ENCODE measurements around the gene MAL. TPM values are rescaled to one million over a fixed set of nuclear protein-coding genes. Genes with fewer than 3 reads are reported as not detected.

The MAL gene
- total RNA-seq, 2 experiments from 2014 or later = 35.4 to 43.3 TPM

DNA sequence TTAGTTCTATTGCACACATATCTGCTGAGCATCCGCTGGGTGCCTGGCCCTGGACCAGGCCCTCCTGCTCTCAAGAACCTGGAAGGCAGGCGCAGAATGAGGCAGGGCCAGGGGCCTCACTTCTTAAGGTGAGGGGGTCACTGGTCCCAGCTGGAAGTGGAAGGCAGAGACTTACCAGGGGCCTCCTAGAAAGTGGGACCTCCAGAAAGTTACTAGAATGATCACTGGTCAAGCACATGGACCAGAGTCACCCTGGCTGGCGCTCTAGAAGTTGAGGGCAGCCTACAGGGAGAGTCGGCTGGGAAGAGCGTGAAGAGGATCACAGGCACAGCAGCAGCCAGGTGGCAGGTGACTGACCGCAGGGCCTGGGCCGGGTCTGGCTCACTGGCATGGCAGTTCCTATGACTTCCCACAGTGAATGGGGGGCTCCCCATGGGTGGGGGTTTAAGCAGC is 26.1 kb upstream of the MAL start:
- Mint-ChIP-seq H3K36me3 (ENCODE audit: low read depth) (no peaks in the 10 kb centered on the region), H3K9me3 (ENCODE audit: low read depth) (no peaks in the 10 kb centered on the region)

DNA sequence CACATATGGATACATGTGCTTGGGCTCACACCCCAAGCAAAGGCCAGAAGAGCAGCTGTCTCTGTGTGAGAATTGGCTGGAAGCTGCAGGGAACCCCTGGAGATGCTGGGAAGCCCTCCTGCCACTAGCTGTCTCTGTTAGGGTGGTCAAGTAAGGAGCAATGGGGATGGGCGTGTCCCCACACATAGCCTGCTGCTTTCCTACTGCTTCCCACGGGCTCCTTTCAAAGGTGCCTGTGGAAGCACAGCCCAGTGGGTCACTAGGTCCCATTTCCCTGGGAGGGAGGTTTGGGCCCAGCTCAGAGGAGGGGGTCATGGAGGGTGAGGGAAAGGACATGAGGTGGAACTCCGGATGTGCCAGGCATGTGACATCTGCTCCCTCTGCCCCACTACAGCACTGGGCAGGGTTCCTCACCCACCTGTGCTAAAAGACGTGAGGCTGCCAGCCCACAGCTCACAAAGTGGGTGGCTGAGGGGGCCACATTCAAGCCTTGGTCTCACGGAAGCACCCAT is 24.4 kb upstream of the MAL start:
- H3K9me3 Mint-ChIP-seq (ENCODE audit: low read depth) = no peaks in the 10 kb centered on the region
- ChIA-PET POLR2A (no interaction called here), CTCF (interaction anchor here (0.6 kb wide), 1 partner anchor 205 kb away, joined by 4 read pairs; no protein-coding TSS in a partner anchor)
- no peaks in the 10 kb centered on the region for H3K4me1 Mint-ChIP-seq
- H3K4me3 Mint-ChIP-seq = no peak overlapping the region
- H3K27me3 Mint-ChIP-seq = peaks cover 9% of the 10 kb centered on the region
- DNase-seq = no peak
- no peak for ATAC-seq
- no peaks in the 10 kb centered on the region for H3K36me3 Mint-ChIP-seq (ENCODE audit: low read depth)
- no peak overlapping the region for H3K27ac Mint-ChIP-seq
- intact Hi-C loops (cut with DNase I, micrococcal nuclease) = no loop called here

More for the DNA sequence above, 26.1 kb upstream of the MAL start:
- Mint-ChIP-seq H3K27ac (no peak overlapping the region), H3K4me1 (no peaks in the 10 kb centered on the region), H3K27me3 (peaks cover 13% of the 10 kb centered on the region), H3K4me3 (no peak overlapping the region)
- intact Hi-C loops (cut with DNase I, micrococcal nuclease) = no loop called here
- DNase-seq (no peak), ATAC-seq (no peak)
- POLR2A ChIA-PET = no interaction called here
- CTCF ChIA-PET = interaction anchor here (0.5 to 0.6 kb wide), 2 partner anchors 13 to 23 kb away, joined by 3 read pairs; no protein-coding TSS in a partner anchor

DNA sequence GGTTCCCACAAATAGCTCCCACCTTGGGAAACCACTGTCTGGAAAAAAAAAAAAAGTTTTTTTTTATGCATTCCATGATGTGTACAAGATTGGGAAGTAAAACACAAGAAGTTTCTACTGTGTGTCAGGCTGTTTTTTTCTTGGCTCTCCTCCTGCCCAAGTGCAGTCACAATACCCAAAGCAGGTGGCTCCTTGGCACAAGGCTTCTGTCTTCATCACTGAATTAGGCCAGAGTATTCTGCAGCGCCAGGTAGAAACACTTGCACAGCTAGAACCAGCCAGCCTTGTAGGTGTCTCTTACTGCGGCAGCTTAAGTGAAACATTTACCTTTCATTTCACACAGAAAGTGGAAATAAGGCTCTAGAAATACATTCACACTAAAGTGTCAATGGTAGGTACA is 23.8 kb upstream of the MAL start:
- ATAC-seq (no peak), DNase-seq (no peak)
- CTCF ChIA-PET = interaction anchor here (0.6 to 1.2 kb wide), 2 partner anchors 15 to 204 kb away, joined by 4 read pairs; no protein-coding TSS in a partner anchor
- POLR2A ChIA-PET = no interaction called here
- Mint-ChIP-seq H3K36me3 (ENCODE audit: low read depth) (no peaks in the 10 kb centered on the region), H3K9me3 (ENCODE audit: low read depth) (no peaks in the 10 kb centered on the region), H3K27me3 (peaks cover 9% of the 10 kb centered on the region), H3K4me1 (no peaks in the 10 kb centered on the region), H3K4me3 (no peak overlapping the region), H3K27ac (no peak overlapping the region)
- intact Hi-C loops (cut with DNase I, micrococcal nuclease) = no loop called here

DNA sequence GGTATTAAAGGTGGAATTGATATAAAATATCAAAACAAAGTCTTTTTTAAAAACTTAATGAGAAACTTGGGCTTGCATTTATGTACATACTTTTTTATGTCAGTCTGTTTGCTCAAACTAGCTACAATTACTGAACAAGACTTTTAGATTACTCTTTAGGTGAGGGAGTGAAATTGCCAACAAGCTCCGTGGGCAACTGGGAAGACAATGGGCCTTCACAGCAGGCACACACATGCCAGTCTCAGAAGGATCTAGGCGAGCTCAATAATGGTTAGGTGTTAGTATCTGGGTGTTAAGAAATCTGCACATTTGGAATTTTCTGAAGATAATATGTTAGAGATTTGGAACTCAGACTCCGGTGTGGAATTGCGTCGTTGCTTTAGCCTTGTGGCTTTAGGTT is 23.0 kb upstream of the MAL start:
- no peak for DNase-seq
- POLR2A ChIA-PET = no interaction called here

DNA sequence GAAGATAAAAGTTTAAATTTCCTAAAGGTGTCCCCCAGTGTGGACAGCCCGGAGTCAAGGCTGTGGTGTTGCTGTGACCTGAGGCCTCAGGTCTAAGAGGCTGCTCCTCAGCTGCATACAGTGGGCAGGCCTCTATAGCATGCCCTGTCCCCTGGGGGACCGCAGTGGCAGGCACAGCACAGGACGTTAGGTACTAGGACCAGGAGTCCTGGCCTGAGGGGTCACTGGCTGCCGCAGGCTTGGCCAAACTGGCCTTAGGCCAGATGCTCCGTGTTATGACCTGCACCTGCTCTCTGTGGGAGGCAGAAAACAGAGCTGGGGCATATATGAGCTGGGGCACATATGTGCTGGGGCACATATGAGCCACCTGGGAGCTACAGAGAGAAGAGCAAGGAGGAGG is 21.2 kb upstream of the MAL start:
- no peak for DNase-seq
- Mint-ChIP-seq H3K9me3 (ENCODE audit: low read depth) (no peaks in the 10 kb centered on the region), H3K4me3 (no peak overlapping the region), H3K36me3 (ENCODE audit: low read depth) (no peaks in the 10 kb centered on the region), H3K27ac (no peak overlapping the region), H3K27me3 (no peaks in the 10 kb centered on the region), H3K4me1 (no peaks in the 10 kb centered on the region)
- CTCF ChIA-PET = interaction anchor here (0.6 kb wide), 1 partner anchor 15 kb away, joined by 4 read pairs; no protein-coding TSS in a partner anchor
- intact Hi-C loops (cut with DNase I, micrococcal nuclease) = no loop called here
- POLR2A ChIA-PET = no interaction called here
- ATAC-seq = no peak

More for the DNA sequence above, 23.0 kb upstream of the MAL start:
- no peaks in the 10 kb centered on the region for H3K4me1 Mint-ChIP-seq
- no peak for ATAC-seq
- CTCF ChIA-PET = interaction anchor here (1.2 to 1.5 kb wide), 2 partner anchors 16 to 20 kb away, joined by 4 to 5 read pairs; no protein-coding TSS in a partner anchor
- H3K27me3 Mint-ChIP-seq = peaks cover 3% of the 10 kb centered on the region
- no peaks in the 10 kb centered on the region for H3K36me3 Mint-ChIP-seq (ENCODE audit: low read depth)
- no peak overlapping the region for H3K4me3 Mint-ChIP-seq
- H3K27ac Mint-ChIP-seq = no peak overlapping the region
- H3K9me3 Mint-ChIP-seq (ENCODE audit: low read depth) = no peaks in the 10 kb centered on the region
- intact Hi-C loops (cut with DNase I, micrococcal nuclease) = no loop called here

DNA sequence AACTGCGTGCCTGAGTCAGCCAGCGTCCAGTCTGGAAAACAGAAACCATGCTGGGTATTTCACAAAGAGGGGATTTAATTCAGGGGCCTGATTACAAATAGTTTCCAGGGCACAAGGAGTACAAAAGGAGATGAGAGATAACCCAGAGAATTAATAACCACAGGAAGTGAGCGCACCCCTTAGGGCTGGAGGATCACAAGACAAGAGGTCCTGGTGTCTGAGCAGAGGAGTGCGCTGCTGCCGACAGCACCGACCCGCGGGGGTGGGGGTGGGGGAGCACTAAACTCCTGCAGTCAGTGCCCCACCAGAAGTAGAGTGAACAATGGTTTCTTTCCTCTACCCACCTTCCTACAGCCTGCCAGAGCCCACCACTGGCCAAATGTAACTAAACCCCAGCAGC is 20.8 kb upstream of the MAL start:
- H3K27me3 Mint-ChIP-seq = no peaks in the 10 kb centered on the region
- ATAC-seq (no peak), DNase-seq (no peak)
- H3K4me3 Mint-ChIP-seq = no peak overlapping the region
- ChIA-PET POLR2A (no interaction called here), CTCF (interaction anchor here (0.6 kb wide), 1 partner anchor 16 kb away, joined by 4 read pairs; no protein-coding TSS in a partner anchor)
- intact Hi-C loops (cut with DNase I, micrococcal nuclease) = no loop called here
- no peaks in the 10 kb centered on the region for H3K9me3 Mint-ChIP-seq (ENCODE audit: low read depth)
- no peaks in the 10 kb centered on the region for H3K4me1 Mint-ChIP-seq
- H3K27ac Mint-ChIP-seq = no peak overlapping the region
- no peaks in the 10 kb centered on the region for H3K36me3 Mint-ChIP-seq (ENCODE audit: low read depth)

DNA sequence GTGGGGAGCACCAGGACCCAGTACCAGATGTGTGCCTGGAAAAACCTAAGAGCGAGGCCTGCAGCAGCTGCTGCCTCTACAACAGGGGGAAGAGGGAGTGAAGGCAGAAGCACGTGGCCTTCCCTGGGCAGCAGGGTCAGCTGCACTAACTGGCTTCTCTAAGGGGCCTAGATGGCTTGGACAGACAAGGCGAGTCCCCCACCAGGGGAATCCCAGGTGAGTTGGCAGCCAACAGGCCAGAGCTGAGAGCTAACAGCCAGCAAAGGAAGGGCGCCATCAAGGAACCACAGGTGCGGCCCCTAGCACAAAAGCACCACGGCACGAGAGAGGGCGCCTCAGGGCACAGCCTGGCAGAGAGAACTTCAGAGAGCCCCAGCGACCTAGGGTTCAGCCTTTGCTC is 19.8 kb upstream of the MAL start:
- H3K4me3 Mint-ChIP-seq = no peak overlapping the region
- H3K27ac Mint-ChIP-seq = no peak overlapping the region
- DNase-seq (no peak), ATAC-seq (no peak)
- no peaks in the 10 kb centered on the region for H3K27me3 Mint-ChIP-seq
- no peaks in the 10 kb centered on the region for H3K4me1 Mint-ChIP-seq
- intact Hi-C loops (cut with DNase I, micrococcal nuclease) = no loop called here
- POLR2A ChIA-PET = no interaction called here
- CTCF ChIA-PET = no interaction called here
- no peaks in the 10 kb centered on the region for H3K9me3 Mint-ChIP-seq (ENCODE audit: low read depth)
- no peaks in the 10 kb centered on the region for H3K36me3 Mint-ChIP-seq (ENCODE audit: low read depth)

DNA sequence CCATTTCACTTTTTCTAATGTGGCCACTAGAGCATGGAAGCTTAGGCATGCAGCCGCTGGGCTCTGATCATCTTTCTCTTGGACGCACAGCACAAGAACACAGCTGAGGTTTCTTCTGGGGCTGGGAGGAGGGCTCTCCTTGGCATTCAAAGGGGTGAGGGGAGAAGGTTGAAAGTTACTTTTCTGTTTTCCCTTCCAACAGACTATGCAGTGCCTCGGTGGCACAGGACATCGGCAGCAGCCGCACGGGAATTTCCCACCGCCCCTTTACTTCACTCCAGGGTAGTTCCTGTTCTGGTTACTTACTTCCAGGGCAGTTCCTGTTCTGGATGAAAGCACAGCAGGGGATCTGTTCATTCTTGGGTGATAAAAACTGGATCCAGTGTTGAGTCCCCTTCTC is 18.9 kb upstream of the MAL start:
- H3K9me3 Mint-ChIP-seq (ENCODE audit: low read depth) = no peaks in the 10 kb centered on the region
- H3K4me3 Mint-ChIP-seq = no peak overlapping the region
- ChIA-PET POLR2A (no interaction called here), CTCF (no interaction called here)
- no peaks in the 10 kb centered on the region for H3K36me3 Mint-ChIP-seq (ENCODE audit: low read depth)
- no peak overlapping the region for H3K27ac Mint-ChIP-seq
- no peaks in the 10 kb centered on the region for H3K4me1 Mint-ChIP-seq
- ATAC-seq = no peak
- DNase-seq = no peak
- no peaks in the 10 kb centered on the region for H3K27me3 Mint-ChIP-seq
- intact Hi-C loops (cut with DNase I, micrococcal nuclease) = no loop called here

DNA sequence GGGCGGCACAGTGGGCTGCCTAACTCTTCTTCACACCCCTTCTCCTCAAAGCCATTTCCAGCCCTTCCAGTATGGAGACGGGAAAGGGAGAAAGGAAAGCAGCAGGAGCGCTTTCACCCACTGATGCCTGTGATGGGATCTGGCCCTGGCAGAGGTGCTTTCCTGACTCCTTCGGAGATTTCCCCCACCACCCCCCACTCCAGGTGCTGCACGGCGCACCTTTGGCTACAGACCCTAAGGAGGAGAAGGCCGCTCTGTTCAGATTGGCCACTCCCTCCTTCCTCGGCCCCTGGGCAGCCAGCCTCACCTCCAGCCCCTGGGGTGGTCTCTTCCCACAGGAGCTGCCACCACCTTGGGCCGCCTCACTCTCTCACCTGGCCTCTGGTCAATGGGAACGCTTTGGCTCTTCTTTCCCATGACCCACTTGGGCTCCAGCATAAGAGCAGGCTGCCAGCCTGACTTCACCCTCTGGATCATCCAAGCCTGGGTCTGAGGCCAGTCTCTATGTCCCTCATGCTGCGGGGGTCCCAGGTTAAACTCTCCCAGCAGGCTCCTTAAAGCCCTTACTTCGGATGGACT is 18.4 kb upstream of the MAL start:
- POLR2A ChIA-PET = no interaction called here
- CTCF ChIA-PET = interaction anchor here (0.5 to 1.3 kb wide), 2 partner anchors 16 to 18 kb away, joined by 3 to 4 read pairs; no protein-coding TSS in a partner anchor
- Mint-ChIP-seq H3K4me1 (no peaks in the 10 kb centered on the region), H3K27ac (no peak overlapping the region), H3K4me3 (no peak overlapping the region), H3K9me3 (ENCODE audit: low read depth) (no peaks in the 10 kb centered on the region), H3K36me3 (ENCODE audit: low read depth) (no peaks in the 10 kb centered on the region), H3K27me3 (no peaks in the 10 kb centered on the region)
- intact Hi-C loops (cut with DNase I, micrococcal nuclease) = no loop called here
- DNase-seq (no peak), ATAC-seq (no peak)

DNA sequence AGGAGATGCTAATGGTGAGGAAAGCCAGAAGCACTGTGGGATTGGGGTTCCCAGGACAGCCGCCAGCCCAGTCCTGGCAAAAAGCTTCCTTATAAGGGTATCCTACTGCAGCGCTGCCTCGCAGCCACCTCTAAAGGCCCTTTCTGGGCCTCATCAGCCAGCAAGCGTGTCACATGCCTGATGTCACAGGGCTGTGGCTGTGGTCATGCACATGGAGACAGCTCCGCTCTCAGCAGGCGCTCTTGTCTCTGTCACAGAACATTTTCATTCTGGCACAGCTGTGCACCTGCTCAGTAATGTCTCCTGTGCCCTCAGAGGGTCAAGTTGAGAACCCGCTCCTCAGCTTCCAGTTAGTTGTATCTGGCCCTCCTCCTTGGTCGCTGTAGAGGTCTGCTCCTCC is 17.7 kb upstream of the MAL start:
- ChIA-PET POLR2A (no interaction called here), CTCF (interaction anchor here (0.5 to 1.3 kb wide), 3 partner anchors 15 to 21 kb away, joined by 3 to 4 read pairs (median 3); no protein-coding TSS in a partner anchor)
- no peaks in the 10 kb centered on the region for H3K27me3 Mint-ChIP-seq
- intact Hi-C loops (cut with DNase I, micrococcal nuclease) = no loop called here
- ATAC-seq (no peak), DNase-seq (peak; percentile 32)
- no peaks in the 10 kb centered on the region for H3K9me3 Mint-ChIP-seq (ENCODE audit: low read depth)
- no peak overlapping the region for H3K27ac Mint-ChIP-seq
- H3K36me3 Mint-ChIP-seq (ENCODE audit: low read depth) = no peaks in the 10 kb centered on the region
- no peak overlapping the region for H3K4me3 Mint-ChIP-seq
- no peaks in the 10 kb centered on the region for H3K4me1 Mint-ChIP-seq

DNA sequence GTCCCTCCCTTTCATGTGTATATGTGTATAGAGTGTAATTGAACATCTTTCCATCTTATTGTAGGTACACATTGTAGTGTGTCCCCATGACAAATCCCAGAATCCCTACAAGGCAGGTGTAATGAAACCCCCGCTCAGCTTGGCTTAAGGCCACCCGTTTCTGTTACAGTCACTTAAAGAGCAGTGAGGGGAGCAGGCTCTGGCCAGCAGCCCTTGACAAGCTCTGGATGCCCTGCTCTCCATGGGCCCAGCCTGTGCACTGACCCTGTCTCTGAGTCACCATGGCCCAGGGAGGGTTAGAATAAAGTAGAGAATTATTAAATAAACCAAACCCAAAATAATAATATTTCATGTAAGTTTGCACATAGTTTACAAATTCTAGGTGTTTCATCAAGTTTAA is 17.2 kb upstream of the MAL start:
- no peak overlapping the region for H3K4me3 Mint-ChIP-seq
- ChIA-PET POLR2A (no interaction called here), CTCF (interaction anchor here (1.3 kb wide), 2 partner anchors 15 to 22 kb away, joined by 3 to 4 read pairs; no protein-coding TSS in a partner anchor)
- H3K27me3 Mint-ChIP-seq = no peaks in the 10 kb centered on the region
- no peak overlapping the region for H3K27ac Mint-ChIP-seq
- H3K4me1 Mint-ChIP-seq = no peaks in the 10 kb centered on the region
- no peaks in the 10 kb centered on the region for H3K36me3 Mint-ChIP-seq (ENCODE audit: low read depth)
- ATAC-seq (no peak), DNase-seq (no peak)
- intact Hi-C loops (cut with DNase I, micrococcal nuclease) = no loop called here
- no peaks in the 10 kb centered on the region for H3K9me3 Mint-ChIP-seq (ENCODE audit: low read depth)

DNA sequence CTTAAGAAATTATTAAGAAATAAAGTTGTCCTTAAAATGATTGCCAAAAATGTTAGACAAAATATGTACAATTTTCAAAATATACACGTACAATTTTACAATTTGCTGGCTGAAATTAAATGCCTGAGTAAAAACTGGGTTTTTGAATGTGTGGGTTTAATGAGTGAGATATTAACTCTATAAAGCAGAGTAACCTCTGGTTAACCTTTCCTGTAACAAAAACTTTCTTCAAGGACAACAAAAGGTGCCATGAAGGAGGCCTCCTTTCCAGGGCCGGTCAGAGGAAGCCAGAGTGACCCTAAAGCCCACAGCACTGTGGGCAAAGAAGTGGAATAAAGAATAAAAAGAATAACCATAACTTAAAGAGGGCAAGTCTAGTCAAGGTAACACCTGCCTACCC is 16.5 kb upstream of the MAL start:
- ChIA-PET POLR2A (no interaction called here), CTCF (interaction anchor here (1.2 kb wide), 1 partner anchor 13 kb away, joined by 3 read pairs; no protein-coding TSS in a partner anchor)
- Mint-ChIP-seq H3K27me3 (no peaks in the 10 kb centered on the region), H3K4me3 (no peak overlapping the region), H3K4me1 (no peaks in the 10 kb centered on the region), H3K9me3 (ENCODE audit: low read depth) (no peaks in the 10 kb centered on the region), H3K27ac (no peak overlapping the region), H3K36me3 (ENCODE audit: low read depth) (no peaks in the 10 kb centered on the region)
- DNase-seq = no peak
- intact Hi-C loops (cut with DNase I, micrococcal nuclease) = no loop called here
- no peak for ATAC-seq
